IPS-20b (cell line): Measurements from ENCODE around the gene RADIL.

ENCODE experiments used
- H3K27ac ChIP-seq: one replicate; pipeline ENCODE4 v1.5.1; 2013; ENCODE audit warnings: low read length
- H3K27me3 ChIP-seq: 2 replicates; pipeline ENCODE4 v1.6.1; 2013; ENCODE audit warnings: mild to moderate bottlenecking, low read length, inconsistent platforms; ENCODE audit not compliant: insufficient read depth
- H3K36me3 ChIP-seq: 2 replicates; pipeline ENCODE4 v1.6.1; 2013; ENCODE audit warnings: low read depth, mild to moderate bottlenecking, inconsistent platforms, low read length, moderate library complexity; ENCODE audit not compliant: insufficient read depth
- H3K4me1 ChIP-seq: 2 replicates; pipeline ENCODE4 v1.6.1; 2013; ENCODE audit warnings: mild to moderate bottlenecking, control low read depth, inconsistent platforms, low read length, moderate library complexity; ENCODE audit not compliant: insufficient read depth
- H3K4me3 ChIP-seq: 2 replicates; pipeline ENCODE4 v1.5.1; 2013; ENCODE audit warnings: mild to moderate bottlenecking, low read length, inconsistent platforms
- H3K9ac ChIP-seq: 2 replicates; pipeline ENCODE4 v1.6.1; 2013; ENCODE audit warnings: low read depth, mild to moderate bottlenecking, inconsistent platforms, low read length, moderate library complexity
- H3K9me3 ChIP-seq: 2 replicates; pipeline ENCODE4 v1.6.1; 2013; ENCODE audit warnings: mild to moderate bottlenecking, low read depth, low read length, inconsistent platforms; ENCODE audit not compliant: insufficient read depth

RADIL gene

GRCh38 chr7:4771737-4772136, 111.8 kb downstream of the RADIL start:
- Histone ChIP-seq H3K27me3 (no peaks in the 10 kb centered on the region), H3K27ac (no peak overlapping the region), H3K9me3 (no peaks in the 10 kb centered on the region), H3K4me1 (no peaks in the 10 kb centered on the region), H3K36me3 (no peaks in the 10 kb centered on the region; the same call in 1 of the 2 replicates), H3K9ac (no peak overlapping the region), H3K4me3 (no peak overlapping the region)

- no peak overlapping the region for H3K27ac ChIP-seq
- no peaks in the 10 kb centered on the region; the same call in 1 of the 2 replicates for H3K36me3 ChIP-seq
- no peak overlapping the region for H3K4me3 ChIP-seq
- H3K9me3 ChIP-seq: no peaks in the 10 kb centered on the region
- no peaks in the 10 kb centered on the region for H3K4me1 ChIP-seq
- no peaks in the 10 kb centered on the region for H3K27me3 ChIP-seq
- H3K9ac ChIP-seq: no peak overlapping the region
Observed at GRCh38 chr7:4770886-4771285, 112.6 kb downstream of the RADIL start.

GRCh38 chr7:4769761-4770160, 113.8 kb downstream of the RADIL start:
- Histone ChIP-seq H3K36me3 (no peaks in the 10 kb centered on the region; the same call in 1 of the 2 replicates), H3K27me3 (no peaks in the 10 kb centered on the region), H3K9me3 (no peaks in the 10 kb centered on the region), H3K27ac (no peak overlapping the region), H3K9ac (no peak overlapping the region), H3K4me1 (no peaks in the 10 kb centered on the region), H3K4me3 (no peak overlapping the region)

- Histone ChIP-seq H3K4me3 (no peak overlapping the region), H3K4me1 (no peaks in the 10 kb centered on the region), H3K9me3 (no peaks in the 10 kb centered on the region), H3K27me3 (no peaks in the 10 kb centered on the region), H3K9ac (no peak overlapping the region), H3K27ac (no peak overlapping the region), H3K36me3 (no peaks in the 10 kb centered on the region; the same call in 1 of the 2 replicates)
Observed at GRCh38 chr7:4768597-4769569, 114.6 kb downstream of the RADIL start.

GRCh38 chr7:4766666-4767519, 116.6 kb downstream of the RADIL start:
- H3K9me3 ChIP-seq: no peaks in the 10 kb centered on the region
- H3K27me3 ChIP-seq: no peaks in the 10 kb centered on the region
- no peaks in the 10 kb centered on the region for H3K4me1 ChIP-seq
- H3K4me3 ChIP-seq: no peak overlapping the region
- H3K9ac ChIP-seq: no peak overlapping the region
- H3K27ac ChIP-seq: no peak overlapping the region
- peaks cover 8% of the 10 kb centered on the region; the same call in 1 of the 2 replicates for H3K36me3 ChIP-seq

GRCh38 chr7:4765776-4766490, 117.6 kb downstream of the RADIL start:
- Histone ChIP-seq H3K27me3 (no peaks in the 10 kb centered on the region), H3K36me3 (peaks cover 8% of the 10 kb centered on the region; the same call in 1 of the 2 replicates), H3K4me1 (no peaks in the 10 kb centered on the region), H3K9ac (no peak overlapping the region), H3K9me3 (no peaks in the 10 kb centered on the region), H3K27ac (no peak overlapping the region), H3K4me3 (no peak overlapping the region)

GRCh38 chr7:4764402-4765007, 119.0 kb downstream of the RADIL start:
- Histone ChIP-seq H3K27me3 (no peaks in the 10 kb centered on the region), H3K4me3 (no peak overlapping the region), H3K9ac (no peak overlapping the region), H3K4me1 (no peaks in the 10 kb centered on the region), H3K9me3 (no peaks in the 10 kb centered on the region), H3K27ac (no peak overlapping the region), H3K36me3 (peaks cover 8% of the 10 kb centered on the region; the same call in 1 of the 2 replicates)

GRCh38 chr7:4763794-4764185, 119.7 kb downstream of the RADIL start:
- H3K4me1 ChIP-seq: no peaks in the 10 kb centered on the region
- H3K9ac ChIP-seq: no peak overlapping the region
- H3K4me3 ChIP-seq: no peak overlapping the region
- peaks cover 8% of the 10 kb centered on the region; the same call in 1 of the 2 replicates for H3K36me3 ChIP-seq
- no peaks in the 10 kb centered on the region for H3K9me3 ChIP-seq
- H3K27me3 ChIP-seq: no peaks in the 10 kb centered on the region
- H3K27ac ChIP-seq: no peak overlapping the region

- Histone ChIP-seq H3K36me3 (peaks cover 8% of the 10 kb centered on the region; the same call in 1 of the 2 replicates), H3K27me3 (no peaks in the 10 kb centered on the region), H3K4me1 (no peaks in the 10 kb centered on the region), H3K4me3 (no peak overlapping the region), H3K9me3 (no peaks in the 10 kb centered on the region), H3K27ac (no peak overlapping the region), H3K9ac (no peak overlapping the region)
Observed at GRCh38 chr7:4763091-4763793, 120.3 kb downstream of the RADIL start.

GRCh38 chr7:4762121-4763055, 121.1 kb downstream of the RADIL start:
- Histone ChIP-seq H3K9ac (no peak overlapping the region), H3K4me3 (no peak overlapping the region), H3K27ac (no peak overlapping the region), H3K27me3 (no peaks in the 10 kb centered on the region), H3K36me3 (peaks cover 12% of the 10 kb centered on the region), H3K4me1 (no peaks in the 10 kb centered on the region), H3K9me3 (no peaks in the 10 kb centered on the region)
